ENCODE results near the gene TNFRSF9.

GRCh38 chr1:7940034-7940433 is 605 bp downstream of the TNFRSF9 start:
- TF ChIP-seq MLX (CRISPR knock-in tag; IDR thresholded peaks at IDR 0.05) = no peak
- TF ChIP-seq CTCF (IDR thresholded peaks at IDR 0.05) = no peak
- no peak for TF ChIP-seq ZNF396 (CRISPR knock-in tag; IDR thresholded peaks at IDR 0.05; ENCODE audit: borderline replicate concordance)
- no peak for TF ChIP-seq NR3C1 (CRISPR knock-in tag; conservative IDR thresholded peaks at IDR 0.05; ENCODE audit: low read depth)
- TF ChIP-seq SMAD4 (CRISPR knock-in tag; IDR thresholded peaks at IDR 0.05) = no peak
- no peak for TF ChIP-seq IRF1 (CRISPR knock-in tag; IDR thresholded peaks at IDR 0.05)
- no peak for TF ChIP-seq NFYB (CRISPR knock-in tag; conservative IDR thresholded peaks at IDR 0.05; ENCODE audit: low read depth)
- TF ChIP-seq, protein P1, sequence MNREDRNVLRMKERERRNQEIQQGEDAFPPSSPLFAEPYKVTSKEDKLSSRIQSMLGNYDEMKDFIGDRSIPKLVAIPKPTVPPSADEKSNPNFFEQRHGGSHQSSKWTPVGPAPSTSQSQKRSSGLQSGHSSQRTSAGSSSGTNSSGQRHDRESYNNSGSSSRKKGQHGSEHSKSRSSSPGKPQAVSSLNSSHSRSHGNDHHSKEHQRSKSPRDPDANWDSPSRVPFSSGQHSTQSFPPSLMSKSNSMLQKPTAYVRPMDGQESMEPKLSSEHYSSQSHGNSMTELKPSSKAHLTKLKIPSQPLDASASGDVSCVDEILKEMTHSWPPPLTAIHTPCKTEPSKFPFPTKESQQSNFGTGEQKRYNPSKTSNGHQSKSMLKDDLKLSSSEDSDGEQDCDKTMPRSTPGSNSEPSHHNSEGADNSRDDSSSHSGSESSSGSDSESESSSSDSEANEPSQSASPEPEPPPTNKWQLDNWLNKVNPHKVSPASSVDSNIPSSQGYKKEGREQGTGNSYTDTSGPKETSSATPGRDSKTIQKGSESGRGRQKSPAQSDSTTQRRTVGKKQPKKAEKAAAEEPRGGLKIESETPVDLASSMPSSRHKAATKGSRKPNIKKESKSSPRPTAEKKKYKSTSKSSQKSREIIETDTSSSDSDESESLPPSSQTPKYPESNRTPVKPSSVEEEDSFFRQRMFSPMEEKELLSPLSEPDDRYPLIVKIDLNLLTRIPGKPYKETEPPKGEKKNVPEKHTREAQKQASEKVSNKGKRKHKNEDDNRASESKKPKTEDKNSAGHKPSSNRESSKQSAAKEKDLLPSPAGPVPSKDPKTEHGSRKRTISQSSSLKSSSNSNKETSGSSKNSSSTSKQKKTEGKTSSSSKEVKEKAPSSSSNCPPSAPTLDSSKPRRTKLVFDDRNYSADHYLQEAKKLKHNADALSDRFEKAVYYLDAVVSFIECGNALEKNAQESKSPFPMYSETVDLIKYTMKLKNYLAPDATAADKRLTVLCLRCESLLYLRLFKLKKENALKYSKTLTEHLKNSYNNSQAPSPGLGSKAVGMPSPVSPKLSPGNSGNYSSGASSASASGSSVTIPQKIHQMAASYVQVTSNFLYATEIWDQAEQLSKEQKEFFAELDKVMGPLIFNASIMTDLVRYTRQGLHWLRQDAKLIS (CRISPR knock-in tag; IDR thresholded peaks at IDR 0.05; ENCODE audit: borderline replicate concordance) = no peak
- TF ChIP-seq CBFB (CRISPR knock-in tag; IDR thresholded peaks at IDR 0.05; ENCODE audit: low read depth) = no peak
- no peak for TF ChIP-seq JUN (CRISPR knock-in tag; IDR thresholded peaks at IDR 0.05)
- TF ChIP-seq TEAD4 (CRISPR knock-in tag; IDR thresholded peaks at IDR 0.05) = no peak
- TF ChIP-seq ZBTB21 (CRISPR knock-in tag; IDR thresholded peaks at IDR 0.05; ENCODE audit: borderline replicate concordance) = no peak
- TF ChIP-seq, protein P2, sequence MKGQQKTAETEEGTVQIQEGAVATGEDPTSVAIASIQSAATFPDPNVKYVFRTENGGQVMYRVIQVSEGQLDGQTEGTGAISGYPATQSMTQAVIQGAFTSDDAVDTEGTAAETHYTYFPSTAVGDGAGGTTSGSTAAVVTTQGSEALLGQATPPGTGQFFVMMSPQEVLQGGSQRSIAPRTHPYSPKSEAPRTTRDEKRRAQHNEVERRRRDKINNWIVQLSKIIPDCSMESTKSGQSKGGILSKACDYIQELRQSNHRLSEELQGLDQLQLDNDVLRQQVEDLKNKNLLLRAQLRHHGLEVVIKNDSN (CRISPR knock-in tag; IDR thresholded peaks at IDR 0.05) = no peak
